SK-N-SH (cell line): ENCODE results near the gene DUSP28. TPM values are rescaled to one million over a fixed set of nuclear protein-coding genes. Genes with fewer than 3 reads are reported as not detected.

Source experiments
- CTCF ChIA-PET: fragments of 300-600, 350-600 bp; formaldehyde crosslinking; extraction: SDS; loops from one replicate; lab custom pipeline; 2021; lab: Yijun Ruan, JAX
- POLR2A ChIA-PET: fragments of 350-600 bp; sonication (Branson Sonifier 250); formaldehyde crosslinking; extraction: SDS; loops from one replicate; lab custom pipeline; 2020; ENCODE audit warnings: antibody characterized with exemption, inconsistent platforms; lab: Yijun Ruan, JAX
- DNase-seq: peaks from one replicate; pipeline ENCODE4 v3.0.0; 2012
- H2AFZ ChIP-seq: fragments of 200-600 bp; sonication (generic); 2 replicates; pipeline ENCODE4 v1.8.1; 2016; ENCODE audit warnings: antibody characterized with exemption, mild to moderate bottlenecking, low read depth
- H3F3A ChIP-seq: fragments of 200-600 bp; sonication (generic); replicated peaks from 2 replicates; pipeline ENCODE3; 2016; ENCODE audit warnings: antibody characterized with exemption, mild to moderate bottlenecking; ENCODE audit not compliant: insufficient read depth
- H3K27ac ChIP-seq, 2 experiments: fragments of 200-500 bp in 1 of 2; fragments of 200-600 bp in 1 of 2; sonication (Bioruptor generic) in 1 of 2; sonication (generic), shearing (Covaris generic) in 1 of 2; 2 replicates each; pipeline versions ENCODE4 v1.5.1 to v1.6.1; 2014 to 2016; ENCODE audit warnings: low read depth in 2 of 2, inconsistent platforms in 1 of 2, low read length in 1 of 2, mild to moderate bottlenecking in 1 of 2, mixed read lengths in 1 of 2
- H3K27me3 ChIP-seq: fragments of 200-600 bp; sonication (generic), shearing (Covaris generic); 2 replicates; pipeline ENCODE4 v1.6.1; 2016; ENCODE audit warnings: mixed run types; ENCODE audit not compliant: insufficient read depth
- H3K36me3 ChIP-seq, 2 experiments: fragments of 200-500 bp in 1 of 2; fragments of 200-600 bp in 1 of 2; sonication (Bioruptor generic) in 1 of 2; sonication (generic) in 1 of 2; replicated peaks in 1 of 2; 2 replicates each; pipeline versions ENCODE3 to v1.5.1; 2014 to 2016; ENCODE audit warnings: low read length in 1 of 2, mild to moderate bottlenecking in 1 of 2; ENCODE audit not compliant: insufficient read depth in 2 of 2, control insufficient read depth in 1 of 2
- H3K4me1 ChIP-seq, 2 experiments: fragments of 200-500 bp in 1 of 2; fragments of 200-600 bp in 1 of 2; sonication (Bioruptor generic) in 1 of 2; sonication (generic), shearing (Covaris generic) in 1 of 2; 2 replicates each; pipeline versions ENCODE4 v1.5.1 to v1.6.1; 2014 to 2016; ENCODE audit warnings: low read depth in 1 of 2, low read length in 1 of 2, mixed run types in 1 of 2; ENCODE audit not compliant: insufficient read depth in 2 of 2, control insufficient read depth in 1 of 2
- H3K4me2 ChIP-seq: fragments of 200-600 bp; sonication (generic), shearing (Covaris generic); 2 replicates; pipeline ENCODE4 v1.6.1; 2017; ENCODE audit warnings: mixed run types
- H3K4me3 ChIP-seq, 2 experiments: fragments of 200-500 bp in 1 of 2; fragments of 200-600 bp in 1 of 2; sonication (Bioruptor generic) in 1 of 2; sonication (generic), shearing (Covaris generic) in 1 of 2; 2 replicates each; pipeline versions ENCODE4 v1.5.1 to v1.8.1; 2014 to 2016; ENCODE audit warnings: low read depth in 2 of 2, inconsistent platforms in 1 of 2, low read length in 1 of 2, mild to moderate bottlenecking in 1 of 2, mixed read lengths in 1 of 2, moderate library complexity in 1 of 2
- H3K79me2 ChIP-seq: fragments of 200-600 bp; sonication (generic); 2 replicates; pipeline ENCODE4 v1.8.1; 2017; ENCODE audit warnings: mild to moderate bottlenecking; ENCODE audit not compliant: insufficient read depth
- H3K9ac ChIP-seq: fragments of 200-600 bp; sonication (generic); 2 replicates; pipeline ENCODE4 v1.6.1; 2017; ENCODE audit warnings: mixed run types
- H3K9me2 ChIP-seq: fragments of 200-600 bp; sonication (generic); 2 replicates; pipeline ENCODE4 v1.6.1; 2017; ENCODE audit warnings: mixed run types
- H3K9me3 ChIP-seq: fragments of 200-600 bp; sonication (generic); 2 replicates; pipeline ENCODE4 v1.6.1; 2017; ENCODE audit warnings: mixed run types, mild to moderate bottlenecking, moderate library complexity
- H4K20me1 ChIP-seq: fragments of 200-600 bp; sonication (generic); 2 replicates; pipeline ENCODE4 v1.6.1; 2017; ENCODE audit warnings: mild to moderate bottlenecking, mixed run types; ENCODE audit not compliant: insufficient read depth
- ELF1 ChIP-seq: IDR thresholded peaks from 2 replicates; pipeline ENCODE4 v1.4.0; 2012
- EZH2phosphoT487 ChIP-seq: fragments of 200-600 bp; sonication (generic); IDR thresholded peaks from 2 replicates; pipeline ENCODE4 v1.6.1; 2017; ENCODE audit warnings: low read depth, mixed run types, mild to moderate bottlenecking, antibody characterized with exemption, moderate library complexity, borderline replicate concordance
- FOSL2 ChIP-seq: IDR thresholded peaks from 2 replicates; pipeline ENCODE4 v1.4.0; 2012; ENCODE audit warnings: low read depth, mild to moderate bottlenecking, moderate library complexity, borderline replicate concordance
- FOXM1 ChIP-seq: IDR thresholded peaks from 2 replicates; pipeline ENCODE4 v1.4.0; 2012; ENCODE audit warnings: low read depth, mild to moderate bottlenecking
- GABPA ChIP-seq: IDR thresholded peaks from 2 replicates; pipeline ENCODE4 v1.4.0; 2012; ENCODE audit warnings: low read depth, mild to moderate bottlenecking
- IRF3 ChIP-seq: fragments of 150-350 bp; IDR thresholded peaks from 2 replicates; pipeline ENCODE4 v1.6.1; 2016; ENCODE audit warnings: mild to moderate bottlenecking, low read depth, low read length
- MEF2A ChIP-seq: IDR thresholded peaks from 2 replicates; pipeline ENCODE4 v1.4.0; 2012; ENCODE audit warnings: low read depth, borderline replicate concordance
- NRF1 ChIP-seq: IDR thresholded peaks from 2 replicates; pipeline ENCODE4 v1.6.1; 2012; ENCODE audit warnings: low read depth, mild to moderate bottlenecking, low read length
- POLR2AphosphoS5 ChIP-seq: IDR thresholded peaks from 2 replicates; pipeline ENCODE4 v1.6.1; 2012; ENCODE audit warnings: low read depth, low read length
- RFX5 ChIP-seq: IDR thresholded peaks from 2 replicates; pipeline ENCODE4 v1.6.1; 2012; ENCODE audit warnings: mild to moderate bottlenecking, improper control_type of control experiment, low read length
- SMC3 ChIP-seq: IDR thresholded peaks from 2 replicates; pipeline ENCODE4 v1.6.1; 2012; ENCODE audit warnings: low read depth, low read length, improper control_type of control experiment
- TAF1 ChIP-seq: IDR thresholded peaks from 2 replicates; pipeline ENCODE4 v1.6.1; 2012; ENCODE audit warnings: low read depth, mild to moderate bottlenecking, low read length, moderate library complexity, borderline replicate concordance
- TCF12 ChIP-seq: IDR thresholded peaks from 2 replicates; pipeline ENCODE4 v1.4.0; 2012
- YY1 ChIP-seq: IDR thresholded peaks from 2 replicates; pipeline ENCODE4 v1.4.0; 2012; ENCODE audit warnings: low read depth, mild to moderate bottlenecking
- WGBS: methylation state at CpG from one replicate; pipeline ENCODE4 v1.1.6; 2017; ENCODE audit warnings: low lambda C conversion rate; 5-methylcytosine and 5-hydroxymethylcytosine counted together
- polyA plus RNA-seq, 3 experiments: library from polyadenylated mRNA; depleted of rRNA; stranded (reverse); fragments of >200 nt; gene quantifications; 2 replicates each; pipeline ENCODE4 v1.2.3, GENCODE V29; 2012
- TF ChIP-seq, protein P1 (sequence below): fragments of 200-600 bp; sonication (generic); IDR thresholded peaks from 2 replicates; pipeline ENCODE4 v1.6.1; 2017; ENCODE audit warnings: antibody characterized with exemption, mild to moderate bottlenecking, moderate library complexity
- TF ChIP-seq, protein P2 (sequence below): IDR thresholded peaks from 2 replicates; pipeline ENCODE4 v1.6.1; 2012; ENCODE audit warnings: mild to moderate bottlenecking, low read depth, low read length, moderate library complexity
- TF ChIP-seq, protein P3 (sequence below): fragments of 150-350 bp; IDR thresholded peaks from 2 replicates; pipeline ENCODE4 v1.6.1; 2017; ENCODE audit warnings: antibody characterized with exemption, low read length, low read depth, borderline replicate concordance

The DUSP28 gene
- polyA plus RNA-seq, 1 of the 3 experiments (the other 2 are of a cell fraction), result 4.1 TPM

DNA sequence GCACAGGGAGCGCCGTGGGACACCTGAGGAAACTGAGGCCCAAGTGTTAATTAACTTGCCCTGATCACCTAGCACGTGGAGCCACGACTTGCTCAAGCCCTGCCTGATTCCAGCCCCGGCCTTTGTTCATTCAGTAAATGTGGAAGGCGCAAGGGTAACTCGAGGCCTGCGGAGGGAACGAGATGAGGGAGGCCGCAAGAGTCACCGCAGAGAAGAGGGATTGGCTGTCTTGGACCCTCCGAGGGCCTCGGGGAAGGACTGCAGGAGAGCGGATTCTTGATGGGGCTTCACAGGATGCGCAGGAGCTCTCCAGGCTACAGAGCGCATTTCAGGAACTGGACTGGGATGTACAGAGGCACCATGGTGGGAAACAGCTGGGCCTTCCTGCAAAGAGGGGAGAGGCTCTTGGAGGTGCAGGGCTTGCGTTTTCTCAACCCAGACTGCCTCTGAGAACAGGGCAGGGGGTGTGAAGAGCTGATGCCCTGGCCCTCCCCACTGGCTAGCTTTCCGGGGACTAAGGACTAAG, 1.9 kb upstream of the DUSP28 start:
- Histone ChIP-seq H3K9ac (no peak overlapping the region), H3F3A (peaks cover 16% of the 10 kb centered on the region), H3K4me1 (peaks cover 22 to 29% of the 10 kb centered on the region in 2 experiments), H2AFZ (no peak overlapping the region), H3K27me3 (no peaks in the 10 kb centered on the region), H3K4me3 (peak overlapping the region in 1 of 2 experiments; percentile 38; a peak in 2 of 4 replicates), H3K27ac (no peak overlapping the region), H3K36me3 (peaks cover 3 to 7% of the 10 kb centered on the region in 2 experiments), H3K4me2 (peak overlapping the region; percentile 74), H3K79me2 (peaks cover 63% of the 10 kb centered on the region), H4K20me1 (peaks cover 13% of the 10 kb centered on the region; the same call in 1 of the 2 replicates), H3K9me3 (no peaks in the 10 kb centered on the region), H3K9me2 (no peaks in the 10 kb centered on the region)
- 89% methylated on average over 18 of the region's 18 CpGs for WGBS
- CTCF ChIA-PET, result interaction anchor here (1.5 to 2.0 kb wide), 2 partner anchors 30 to 44 kb away, joined by 3 to 5 read pairs; no protein-coding TSS in a partner anchor
- no peak for TF ChIP-seq TCF12
- TF ChIP-seq, protein P1, sequence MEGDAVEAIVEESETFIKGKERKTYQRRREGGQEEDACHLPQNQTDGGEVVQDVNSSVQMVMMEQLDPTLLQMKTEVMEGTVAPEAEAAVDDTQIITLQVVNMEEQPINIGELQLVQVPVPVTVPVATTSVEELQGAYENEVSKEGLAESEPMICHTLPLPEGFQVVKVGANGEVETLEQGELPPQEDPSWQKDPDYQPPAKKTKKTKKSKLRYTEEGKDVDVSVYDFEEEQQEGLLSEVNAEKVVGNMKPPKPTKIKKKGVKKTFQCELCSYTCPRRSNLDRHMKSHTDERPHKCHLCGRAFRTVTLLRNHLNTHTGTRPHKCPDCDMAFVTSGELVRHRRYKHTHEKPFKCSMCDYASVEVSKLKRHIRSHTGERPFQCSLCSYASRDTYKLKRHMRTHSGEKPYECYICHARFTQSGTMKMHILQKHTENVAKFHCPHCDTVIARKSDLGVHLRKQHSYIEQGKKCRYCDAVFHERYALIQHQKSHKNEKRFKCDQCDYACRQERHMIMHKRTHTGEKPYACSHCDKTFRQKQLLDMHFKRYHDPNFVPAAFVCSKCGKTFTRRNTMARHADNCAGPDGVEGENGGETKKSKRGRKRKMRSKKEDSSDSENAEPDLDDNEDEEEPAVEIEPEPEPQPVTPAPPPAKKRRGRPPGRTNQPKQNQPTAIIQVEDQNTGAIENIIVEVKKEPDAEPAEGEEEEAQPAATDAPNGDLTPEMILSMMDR, result no peak
- no peak for TF ChIP-seq RFX5
- TF ChIP-seq YY1, result no peak
- TF ChIP-seq, protein P2, sequence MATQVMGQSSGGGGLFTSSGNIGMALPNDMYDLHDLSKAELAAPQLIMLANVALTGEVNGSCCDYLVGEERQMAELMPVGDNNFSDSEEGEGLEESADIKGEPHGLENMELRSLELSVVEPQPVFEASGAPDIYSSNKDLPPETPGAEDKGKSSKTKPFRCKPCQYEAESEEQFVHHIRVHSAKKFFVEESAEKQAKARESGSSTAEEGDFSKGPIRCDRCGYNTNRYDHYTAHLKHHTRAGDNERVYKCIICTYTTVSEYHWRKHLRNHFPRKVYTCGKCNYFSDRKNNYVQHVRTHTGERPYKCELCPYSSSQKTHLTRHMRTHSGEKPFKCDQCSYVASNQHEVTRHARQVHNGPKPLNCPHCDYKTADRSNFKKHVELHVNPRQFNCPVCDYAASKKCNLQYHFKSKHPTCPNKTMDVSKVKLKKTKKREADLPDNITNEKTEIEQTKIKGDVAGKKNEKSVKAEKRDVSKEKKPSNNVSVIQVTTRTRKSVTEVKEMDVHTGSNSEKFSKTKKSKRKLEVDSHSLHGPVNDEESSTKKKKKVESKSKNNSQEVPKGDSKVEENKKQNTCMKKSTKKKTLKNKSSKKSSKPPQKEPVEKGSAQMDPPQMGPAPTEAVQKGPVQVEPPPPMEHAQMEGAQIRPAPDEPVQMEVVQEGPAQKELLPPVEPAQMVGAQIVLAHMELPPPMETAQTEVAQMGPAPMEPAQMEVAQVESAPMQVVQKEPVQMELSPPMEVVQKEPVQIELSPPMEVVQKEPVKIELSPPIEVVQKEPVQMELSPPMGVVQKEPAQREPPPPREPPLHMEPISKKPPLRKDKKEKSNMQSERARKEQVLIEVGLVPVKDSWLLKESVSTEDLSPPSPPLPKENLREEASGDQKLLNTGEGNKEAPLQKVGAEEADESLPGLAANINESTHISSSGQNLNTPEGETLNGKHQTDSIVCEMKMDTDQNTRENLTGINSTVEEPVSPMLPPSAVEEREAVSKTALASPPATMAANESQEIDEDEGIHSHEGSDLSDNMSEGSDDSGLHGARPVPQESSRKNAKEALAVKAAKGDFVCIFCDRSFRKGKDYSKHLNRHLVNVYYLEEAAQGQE, result no peak
- TF ChIP-seq, protein P3, sequence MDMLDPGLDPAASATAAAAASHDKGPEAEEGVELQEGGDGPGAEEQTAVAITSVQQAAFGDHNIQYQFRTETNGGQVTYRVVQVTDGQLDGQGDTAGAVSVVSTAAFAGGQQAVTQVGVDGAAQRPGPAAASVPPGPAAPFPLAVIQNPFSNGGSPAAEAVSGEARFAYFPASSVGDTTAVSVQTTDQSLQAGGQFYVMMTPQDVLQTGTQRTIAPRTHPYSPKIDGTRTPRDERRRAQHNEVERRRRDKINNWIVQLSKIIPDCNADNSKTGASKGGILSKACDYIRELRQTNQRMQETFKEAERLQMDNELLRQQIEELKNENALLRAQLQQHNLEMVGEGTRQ, result no peak
- POLR2A ChIA-PET, result no interaction called here
- DNase-seq, result no peak

- no peaks in the 10 kb centered on the region for H3K27me3 ChIP-seq
- peaks cover under 1 to 7% of the 10 kb centered on the region in 2 experiments for H3K36me3 ChIP-seq
- peaks cover 22 to 29% of the 10 kb centered on the region in 2 experiments for H3K4me1 ChIP-seq
- no peak overlapping the region for H2AFZ ChIP-seq
- H3K4me3 ChIP-seq, result 0 out of 4 replicates have a peak overlapping the region, but pooled peaks of 1 of the 2 experiments have one; percentile 85
- no peak overlapping the region for H3K9ac ChIP-seq
- H3K4me2 ChIP-seq, result peak overlapping the region; percentile 84
- peaks cover 13% of the 10 kb centered on the region; the same call in 1 of the 2 replicates for H4K20me1 ChIP-seq
- TF ChIP-seq FOXM1 (no peak), IRF3 (no peak), POLR2AphosphoS5 (no peak), FOSL2 (no peak), GABPA (no peak), ELF1 (no peak), MEF2A (no peak), RFX5 (no peak), NRF1 (no peak), YY1 (no peak), TAF1 (no peak), EZH2phosphoT487 (no peak), SMC3 (no peak)
- H3K27ac ChIP-seq, result no peak overlapping the region
- no peaks in the 10 kb centered on the region for H3K9me2 ChIP-seq
- DNase-seq, result no peak
- peaks cover 56% of the 10 kb centered on the region for H3K79me2 ChIP-seq
- POLR2A ChIA-PET, result no interaction called here
- peaks cover 16% of the 10 kb centered on the region for H3F3A ChIP-seq
- CTCF ChIA-PET, result interaction anchor here (1.5 kb wide), 1 partner anchor 45 kb away, joined by 3 read pairs; no protein-coding TSS in a partner anchor
- 73% methylated on average over 3 of the region's 3 CpGs for WGBS
- no peaks in the 10 kb centered on the region for H3K9me3 ChIP-seq
Measured at GRCh38 chr2:240559286-240559685, 871 bp upstream of the DUSP28 start.
